Ovary (tissue), 9 donors: ENCODE results near the gene F12. TPM values are rescaled to one million over a fixed set of nuclear protein-coding genes. Genes with fewer than 3 reads are reported as not detected.

Experiments used
- DNase-seq, 5 donors: peaks; one replicate each; pipeline ENCODE4 v3.0.0-alpha.2; 2019 to 2020
- H3K27ac ChIP-seq, 2 donors: fragments of 200-600 bp; one replicate each; pipeline versions ENCODE4 v1.5.1 to v1.8.0; 2019 to 2022
- H3K27me3 ChIP-seq: fragments of 200-600 bp; one replicate; pipeline ENCODE4 v1.8.0; 2022
- H3K36me3 ChIP-seq: fragments of 200-600 bp; sonication (generic); one replicate; pipeline ENCODE4 v1.5.1; 2019
- H3K4me1 ChIP-seq: one replicate; pipeline ENCODE4 v1.8.1; 2013; ENCODE audit warnings: mild to moderate bottlenecking, moderate library complexity; ENCODE audit not compliant: insufficient read depth
- H3K4me3 ChIP-seq: fragments of 200-600 bp; sonication (generic); one replicate; pipeline ENCODE4 v1.5.1; 2017
- H3K9me3 ChIP-seq, 2 donors: fragments of 200-600 bp in 1 of 2; sonication (generic) in 1 of 2; one replicate each; pipeline versions ENCODE4 v1.5.1 to v1.8.1; 2013 to 2019; ENCODE audit warnings: mild to moderate bottlenecking in 1 of 2, moderate library complexity in 1 of 2
- EP300 ChIP-seq: sonication (generic); formaldehyde crosslinking; IDR thresholded peaks from one replicate; pipeline ENCODE4 v1.6.1; 2017; ENCODE audit warnings: antibody characterized with exemption
- POLR2A ChIP-seq: fragments of 450-650 bp; IDR thresholded peaks from one replicate; pipeline ENCODE4 v1.6.1; 2017; ENCODE audit warnings: antibody characterized with exemption, mild to moderate bottlenecking, moderate library complexity
- WGBS, 3 donors: extraction: QIAGEN DNeasy Blood & Tissue Kit in 1 of 3; methylation state at CpG; one replicate each; pipeline versions ENCODE4 v1.1.5 to v1.1.7; 2013 to 2017; 5-methylcytosine and 5-hydroxymethylcytosine counted together
- intact Hi-C, 4 donors: fragments of 100-400 bp; cut with DNase I; formaldehyde crosslinking; loops; one replicate each; pipeline versions ENCODE4 v1.11.0 to v1.15.1; 2022 to 2023
- polyA plus RNA-seq, 2 donors: library from polyadenylated mRNA; stranded (reverse); fragments of 200-250 nt in 1 of 2; fragments of 350-450 nt in 1 of 2; fragmentation: Illumina TruSeq in 1 of 2; extraction: RNeasy Lipid Tissue Mini Kit (QIAGEN cat#74804) in 1 of 2; gene quantifications; one replicate each; pipeline ENCODE4 v1.2.3, GENCODE V29; 2013 to 2014
- total RNA-seq, 7 donors: library from RNA; depleted of rRNA in 2 of 7; stranded (reverse); fragments of >200 nt in 2 of 7; fragmentation: NEBNext Ultra II Directional in 3 of 7; extraction: Animal tissue kit (Norgen Biotek cat#: 25700) in 3 of 7; gene quantifications; one replicate each; pipeline versions ENCODE4 v1.1.0 to v1.2.4, GENCODE V29; 2016 to 2023
- TF ChIP-seq, protein P1 (sequence below), 3 donors: fragments of 450-650 bp in 2 of 3; fragments of 200-600 bp in 1 of 3; IDR thresholded peaks; one replicate each; pipeline versions ENCODE4 v1.5.1 to v1.8.0; 2016 to 2022; ENCODE audit warnings: antibody characterized with exemption in 3 of 3, mild to moderate bottlenecking in 1 of 3
- donor health status: DM: no; HTN: no; CAD: no; lungs with moderate emphysema.
- donor health status: DM: no; HTN: no; CAD: no.
- donor health status: Bipolar disorder and iron deficiency.
- donor health status: DM: yes; HTN: yes; CAD: no.
- donor health status: DM: no; HTN: no; CAD: no.
- donor health status: DM: yes; HTN: yes; CAD: no.

Gene F12
- total and polyA plus RNA-seq, 9 donors: 0.28 to 1.7 TPM; not detected in 7

DNA sequence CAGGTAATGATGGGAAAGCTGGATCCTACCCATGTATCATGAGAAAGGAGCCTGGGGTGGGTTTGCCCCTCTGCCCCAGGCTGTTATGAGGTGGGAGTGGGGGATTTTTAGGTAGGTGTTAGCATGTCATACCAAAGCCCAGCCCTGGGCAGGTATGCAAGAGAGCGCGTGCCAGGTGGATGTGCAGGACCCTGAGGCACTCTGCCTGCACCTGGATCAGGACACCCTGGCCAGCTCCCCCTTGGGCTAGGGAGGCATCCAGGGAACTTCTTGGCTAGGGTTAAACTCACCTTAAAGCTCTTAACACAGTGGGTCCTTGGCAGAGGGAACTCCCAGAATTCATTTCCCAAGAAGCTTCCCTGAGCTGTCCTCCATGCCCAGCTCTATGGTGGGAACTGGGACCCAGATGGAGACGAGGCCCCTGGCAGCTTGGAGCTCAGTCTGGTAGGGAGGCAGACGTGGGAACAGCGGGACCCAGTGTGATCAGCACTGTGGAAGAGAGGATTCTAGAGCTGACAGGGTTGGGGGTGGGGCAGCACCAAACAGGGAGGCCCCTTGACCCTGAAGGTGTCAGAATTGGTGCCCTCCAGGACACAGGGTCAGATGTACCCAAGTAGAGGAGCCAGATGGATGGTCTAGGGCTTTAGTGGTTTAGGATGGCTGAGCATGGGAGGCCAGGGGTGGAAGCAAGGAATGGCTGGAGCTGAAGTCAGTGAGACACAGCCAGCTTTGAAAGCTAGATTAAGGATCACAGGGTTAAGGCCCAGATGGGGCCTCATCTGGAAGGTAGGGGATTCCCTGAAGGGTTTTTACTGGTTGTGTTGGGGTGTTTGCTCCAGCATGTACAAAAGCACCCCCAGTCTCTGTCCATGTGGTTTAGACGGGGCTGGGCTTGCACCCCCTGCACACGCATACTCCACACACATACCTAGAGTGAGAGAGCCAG, 35.0 kb upstream of the F12 start:
- peaks cover 6% of the 10 kb centered on the region for H3K4me1 ChIP-seq
- no peak overlapping the region for H3K27ac ChIP-seq
- no peaks in the 10 kb centered on the region for H3K27me3 ChIP-seq
- no peak for DNase-seq
- TF ChIP-seq EP300 (no peak), POLR2A (no peak)
- TF ChIP-seq, protein P1, sequence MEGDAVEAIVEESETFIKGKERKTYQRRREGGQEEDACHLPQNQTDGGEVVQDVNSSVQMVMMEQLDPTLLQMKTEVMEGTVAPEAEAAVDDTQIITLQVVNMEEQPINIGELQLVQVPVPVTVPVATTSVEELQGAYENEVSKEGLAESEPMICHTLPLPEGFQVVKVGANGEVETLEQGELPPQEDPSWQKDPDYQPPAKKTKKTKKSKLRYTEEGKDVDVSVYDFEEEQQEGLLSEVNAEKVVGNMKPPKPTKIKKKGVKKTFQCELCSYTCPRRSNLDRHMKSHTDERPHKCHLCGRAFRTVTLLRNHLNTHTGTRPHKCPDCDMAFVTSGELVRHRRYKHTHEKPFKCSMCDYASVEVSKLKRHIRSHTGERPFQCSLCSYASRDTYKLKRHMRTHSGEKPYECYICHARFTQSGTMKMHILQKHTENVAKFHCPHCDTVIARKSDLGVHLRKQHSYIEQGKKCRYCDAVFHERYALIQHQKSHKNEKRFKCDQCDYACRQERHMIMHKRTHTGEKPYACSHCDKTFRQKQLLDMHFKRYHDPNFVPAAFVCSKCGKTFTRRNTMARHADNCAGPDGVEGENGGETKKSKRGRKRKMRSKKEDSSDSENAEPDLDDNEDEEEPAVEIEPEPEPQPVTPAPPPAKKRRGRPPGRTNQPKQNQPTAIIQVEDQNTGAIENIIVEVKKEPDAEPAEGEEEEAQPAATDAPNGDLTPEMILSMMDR (IDR thresholded peaks at IDR 0.05): no peak
- intact Hi-C loops: loop anchor here in 1 of 4 donors (5.0 kb wide), 1 partner anchor 37 kb away; the partner anchor contains the start of gene F12
- H3K4me3 ChIP-seq: no peak overlapping the region
- H3K36me3 ChIP-seq: no peaks in the 10 kb centered on the region
- 54 to 61% (median 54%) methylated on average over 7 of the region's 7 CpGs for WGBS, 3 donors
- no peaks in the 10 kb centered on the region for H3K9me3 ChIP-seq

DNA sequence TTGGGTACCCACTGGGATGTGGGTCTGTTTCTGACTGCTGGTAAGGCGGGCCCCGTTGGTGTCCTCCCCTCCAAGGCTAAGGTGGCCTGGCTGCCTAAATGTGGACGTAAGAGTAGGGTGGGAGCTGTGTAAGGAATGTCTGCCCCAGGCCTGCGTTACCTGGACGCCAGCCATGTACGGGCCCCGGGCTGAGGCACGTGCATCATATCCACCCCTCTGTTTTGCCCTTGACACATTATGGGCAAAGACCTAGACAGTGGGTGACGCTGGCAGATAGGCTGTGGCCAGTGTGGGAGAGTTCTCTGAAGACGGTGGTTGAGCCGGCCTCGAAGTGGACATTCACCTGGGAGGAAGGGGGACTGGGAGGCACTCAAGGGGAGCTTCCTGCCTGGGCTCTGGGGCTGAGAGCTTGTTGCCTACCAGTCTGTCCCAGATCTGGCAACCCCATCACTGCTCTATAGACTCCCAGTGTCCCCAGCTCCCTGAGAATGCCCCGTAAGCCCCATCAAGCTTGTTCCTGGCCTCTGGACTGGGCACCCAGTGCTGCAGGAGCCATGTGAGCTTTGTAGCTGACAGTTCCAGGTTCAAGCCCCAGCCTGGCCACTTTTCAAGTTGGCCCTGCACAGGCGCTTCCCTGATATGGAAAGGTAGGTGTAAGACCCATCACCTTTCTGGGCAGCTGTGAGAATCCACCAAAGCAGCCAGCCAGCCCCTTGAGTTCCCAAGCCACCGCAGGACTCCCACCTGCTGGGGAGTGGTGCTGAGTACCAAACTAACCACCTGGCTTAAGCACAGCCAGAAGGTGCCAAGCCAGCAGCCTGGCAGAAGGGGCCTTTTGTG, 34.0 kb upstream of the F12 start:
- no peaks in the 10 kb centered on the region for H3K9me3 ChIP-seq
- H3K36me3 ChIP-seq: no peaks in the 10 kb centered on the region
- 74 to 79% (median 77%) methylated on average over 15 of the region's 15 CpGs for WGBS, 3 donors
- intact Hi-C loops: no loop called here
- no peak overlapping the region for H3K4me3 ChIP-seq
- TF ChIP-seq POLR2A: no peak
- TF ChIP-seq, protein P1 (IDR thresholded peaks at IDR 0.05): no peak
- TF ChIP-seq EP300: no peak
- no peaks in the 10 kb centered on the region for H3K27me3 ChIP-seq
- no peak for DNase-seq
- H3K27ac ChIP-seq: no peak overlapping the region
- peaks cover 6% of the 10 kb centered on the region for H3K4me1 ChIP-seq

DNA sequence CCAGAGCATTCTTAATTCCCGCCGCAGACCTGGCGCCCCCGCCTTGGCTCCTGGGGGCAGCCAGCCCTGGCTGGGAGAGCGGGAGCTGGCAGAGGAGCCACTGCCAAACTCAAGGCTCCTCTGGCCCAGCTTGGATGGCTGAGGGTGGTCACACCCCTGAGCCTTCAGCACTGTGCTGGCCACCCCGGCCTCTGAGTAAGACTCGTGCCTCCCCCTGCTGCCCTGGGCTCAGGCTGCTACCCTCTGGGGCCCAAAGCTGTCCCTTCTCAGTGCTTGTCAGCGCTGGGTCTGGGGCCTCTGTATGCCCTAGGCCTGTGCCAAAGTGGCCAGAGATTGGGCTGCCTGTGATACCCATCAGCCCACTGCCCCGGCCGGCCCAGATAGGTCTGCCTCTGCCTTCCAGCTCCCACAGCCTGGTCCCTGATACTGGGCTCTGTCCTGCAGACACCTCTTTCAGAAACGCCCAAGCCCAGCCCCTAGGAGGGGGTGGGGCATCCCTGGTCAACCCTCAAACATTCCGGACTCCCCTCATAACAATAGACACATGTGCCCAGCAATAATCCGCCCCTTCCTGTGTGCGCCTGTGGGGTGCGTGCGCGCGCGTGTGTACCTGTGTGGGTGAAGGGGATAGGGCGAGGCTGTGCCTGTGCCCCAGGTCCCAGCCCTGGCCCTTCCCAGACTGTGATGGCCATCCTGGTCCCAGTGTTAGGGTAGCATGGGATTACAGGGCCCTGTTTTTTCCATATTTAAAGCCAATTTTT, 32.9 kb upstream of the F12 start:
- H3K4me1 ChIP-seq: peaks cover 3% of the 10 kb centered on the region
- DNase-seq: no peak
- H3K27ac ChIP-seq: no peak overlapping the region
- H3K9me3 ChIP-seq: no peaks in the 10 kb centered on the region
- intact Hi-C loops: no loop called here
- H3K36me3 ChIP-seq: no peaks in the 10 kb centered on the region
- TF ChIP-seq POLR2A: no peak
- no peak for TF ChIP-seq EP300
- WGBS, 3 donors: 86 to 94% (median 87%) methylated on average over 16 to 20 of the region's 20 CpGs
- no peaks in the 10 kb centered on the region for H3K27me3 ChIP-seq
- H3K4me3 ChIP-seq: no peak overlapping the region

DNA sequence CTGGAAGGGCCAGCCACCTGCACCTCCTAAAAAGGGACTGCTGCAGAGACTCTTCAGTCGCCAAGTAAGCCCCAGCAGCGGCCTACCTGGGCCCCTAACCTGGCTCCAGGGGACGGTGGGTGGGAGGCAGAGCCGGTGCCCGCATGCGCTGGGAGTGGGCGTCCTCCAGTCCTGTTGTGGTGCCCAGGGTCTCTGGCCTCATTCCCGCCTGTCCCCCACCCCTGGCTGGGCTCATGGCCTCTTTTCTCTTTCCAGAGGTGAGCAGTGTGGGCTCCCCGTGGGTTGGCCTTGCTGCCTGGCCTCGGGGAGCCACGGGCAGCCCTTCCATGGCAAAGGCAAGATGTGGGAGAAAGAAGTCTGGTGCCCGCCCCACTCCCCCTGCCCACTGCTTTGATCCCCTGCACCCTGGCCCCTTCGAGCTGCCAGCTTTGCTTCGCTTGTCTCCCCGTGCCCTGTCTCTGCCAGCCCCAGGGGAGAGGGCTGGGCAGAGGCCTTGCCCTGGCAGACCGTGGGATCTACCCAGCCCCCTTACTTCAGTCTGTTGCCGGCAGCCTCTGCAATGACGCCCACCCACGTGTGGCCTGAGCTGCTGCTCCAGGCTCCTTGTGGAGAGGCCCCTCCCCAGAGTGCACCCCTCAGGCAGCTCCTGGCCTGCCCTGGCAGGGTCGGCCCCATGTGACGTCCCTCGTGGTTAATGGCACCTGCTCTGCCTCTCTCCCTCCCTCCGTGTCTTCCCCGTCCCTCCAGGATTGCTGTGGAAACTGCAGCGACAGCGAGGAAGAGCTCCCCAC, 31.8 kb upstream of the F12 start:
- intact Hi-C loops: no loop called here
- no peak for DNase-seq
- Histone ChIP-seq H3K4me3 (no peak overlapping the region), H3K4me1 (peaks cover 2% of the 10 kb centered on the region), H3K36me3 (no peaks in the 10 kb centered on the region), H3K27me3 (no peaks in the 10 kb centered on the region), H3K9me3 (no peaks in the 10 kb centered on the region), H3K27ac (no peak overlapping the region)
- no peak for TF ChIP-seq POLR2A
- TF ChIP-seq, protein P1 (IDR thresholded peaks at IDR 0.05): no peak
- no peak for TF ChIP-seq EP300
- WGBS, 3 donors: 82 to 90% (median 85%) methylated on average over 22 to 26 of the region's 26 CpGs
